Measurements from ENCODE around the gene PRDM5. TPM values are rescaled to one million over a fixed set of nuclear protein-coding genes. Genes with fewer than 3 reads are reported as not detected.

PRDM5 gene
- total RNA-seq, 3 donors from 2014 or later (not counting 1 experiment from before 2014, with no cell fraction given), result not detected

DNA sequence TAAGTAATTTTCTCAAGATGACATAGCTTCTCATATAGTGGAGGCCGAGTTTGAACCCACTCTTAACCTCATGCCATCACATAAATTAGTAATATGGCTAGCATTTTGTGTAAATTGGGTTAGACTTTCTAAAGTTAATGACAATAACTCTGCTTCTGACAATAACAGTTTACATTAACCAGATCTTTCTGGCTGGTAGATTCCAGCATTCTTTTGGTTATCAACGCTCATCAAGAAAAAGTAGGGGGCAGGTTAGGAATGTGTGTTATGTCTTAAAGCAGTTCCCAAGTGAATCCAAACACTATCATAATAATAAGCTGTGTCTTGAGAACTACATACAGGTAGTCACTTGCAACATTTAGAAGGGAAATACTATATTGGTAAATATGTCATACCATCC is 162.5 kb downstream of the PRDM5 start:
- no peaks in the 10 kb centered on the region for H3K4me1 Mint-ChIP-seq
- Histone ChIP-seq H3K9me3 (ENCODE audit: control insufficient read depth, insufficient read depth, low read length) (no peaks in the 10 kb centered on the region), H3K27me3 (ENCODE audit: control insufficient read depth, insufficient read depth, low read length) (no peaks in the 10 kb centered on the region), H3K4me1 (ENCODE audit: control insufficient read depth, insufficient read depth, low read length) (no peaks in the 10 kb centered on the region), H3K36me3 (ENCODE audit: control insufficient read depth, insufficient read depth, low read length) (no peaks in the 10 kb centered on the region), H3K4me3 (ENCODE audit: low read length) (no peak overlapping the region), H3K27ac (ENCODE audit: low read length) (no peak overlapping the region)
- H3K36me3 Mint-ChIP-seq, result no peaks in the 10 kb centered on the region
- no peaks in the 10 kb centered on the region for H3K27me3 Mint-ChIP-seq (ENCODE audit: low read depth in 2 of 2)
- peaks cover 2 to 3% of the 10 kb centered on the region in 2 donors for H3K9me3 Mint-ChIP-seq
- WGBS (ENCODE audit: insufficient coverage), result no CpG with 5 or more reads among the region's 2 CpGs
- TF ChIP-seq, protein P1, sequence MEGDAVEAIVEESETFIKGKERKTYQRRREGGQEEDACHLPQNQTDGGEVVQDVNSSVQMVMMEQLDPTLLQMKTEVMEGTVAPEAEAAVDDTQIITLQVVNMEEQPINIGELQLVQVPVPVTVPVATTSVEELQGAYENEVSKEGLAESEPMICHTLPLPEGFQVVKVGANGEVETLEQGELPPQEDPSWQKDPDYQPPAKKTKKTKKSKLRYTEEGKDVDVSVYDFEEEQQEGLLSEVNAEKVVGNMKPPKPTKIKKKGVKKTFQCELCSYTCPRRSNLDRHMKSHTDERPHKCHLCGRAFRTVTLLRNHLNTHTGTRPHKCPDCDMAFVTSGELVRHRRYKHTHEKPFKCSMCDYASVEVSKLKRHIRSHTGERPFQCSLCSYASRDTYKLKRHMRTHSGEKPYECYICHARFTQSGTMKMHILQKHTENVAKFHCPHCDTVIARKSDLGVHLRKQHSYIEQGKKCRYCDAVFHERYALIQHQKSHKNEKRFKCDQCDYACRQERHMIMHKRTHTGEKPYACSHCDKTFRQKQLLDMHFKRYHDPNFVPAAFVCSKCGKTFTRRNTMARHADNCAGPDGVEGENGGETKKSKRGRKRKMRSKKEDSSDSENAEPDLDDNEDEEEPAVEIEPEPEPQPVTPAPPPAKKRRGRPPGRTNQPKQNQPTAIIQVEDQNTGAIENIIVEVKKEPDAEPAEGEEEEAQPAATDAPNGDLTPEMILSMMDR (IDR thresholded peaks at IDR 0.05), result no peak
- H3K27ac Mint-ChIP-seq, result no peak overlapping the region
- H3K4me3 Mint-ChIP-seq, result no peak overlapping the region
- DNase-seq (no peak), ATAC-seq (no peak)
- intact Hi-C loops (cut with micrococcal nuclease), result no loop called here

DNA sequence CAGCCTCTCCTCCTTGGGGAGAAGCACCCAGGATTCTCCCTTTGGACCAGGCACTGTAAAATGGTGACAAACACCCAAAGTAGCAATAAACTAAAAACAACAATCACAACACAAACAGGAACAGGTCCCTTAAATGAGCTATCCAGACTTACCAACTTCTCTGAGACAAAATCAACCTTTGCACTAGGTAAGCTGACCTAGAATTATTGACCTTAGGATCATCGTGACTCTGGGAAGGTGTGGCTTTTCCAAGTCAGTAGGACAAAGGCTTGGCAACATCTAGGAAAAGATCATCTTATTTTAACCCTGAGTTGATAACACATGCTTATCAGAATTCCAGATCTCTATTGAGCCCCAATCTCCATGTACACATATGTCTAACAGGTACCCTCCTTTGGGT is 166.7 kb downstream of the PRDM5 start:
- 96% methylated on average over 1 of the region's 1 CpG for WGBS (ENCODE audit: insufficient coverage)
- Histone ChIP-seq H3K27me3 (ENCODE audit: control insufficient read depth, insufficient read depth, low read length) (no peaks in the 10 kb centered on the region), H3K4me1 (ENCODE audit: control insufficient read depth, insufficient read depth, low read length) (no peaks in the 10 kb centered on the region), H3K27ac (ENCODE audit: low read length) (no peak overlapping the region), H3K9me3 (ENCODE audit: control insufficient read depth, insufficient read depth, low read length) (no peaks in the 10 kb centered on the region), H3K36me3 (ENCODE audit: control insufficient read depth, insufficient read depth, low read length) (no peaks in the 10 kb centered on the region), H3K4me3 (ENCODE audit: low read length) (no peak overlapping the region)
- Mint-ChIP-seq H3K4me3 (no peak overlapping the region), H3K36me3 (no peaks in the 10 kb centered on the region), H3K4me1 (no peaks in the 10 kb centered on the region), H3K27me3 (ENCODE audit: low read depth in 2 of 2) (no peaks in the 10 kb centered on the region), H3K27ac (no peak overlapping the region), H3K9me3 (peaks cover 2 to 3% of the 10 kb centered on the region in 2 donors)
- ATAC-seq, result no peak
- DNase-seq, result no peak
- intact Hi-C loops (cut with micrococcal nuclease), result no loop called here
- TF ChIP-seq, protein P1 (IDR thresholded peaks at IDR 0.05), result no peak

DNA sequence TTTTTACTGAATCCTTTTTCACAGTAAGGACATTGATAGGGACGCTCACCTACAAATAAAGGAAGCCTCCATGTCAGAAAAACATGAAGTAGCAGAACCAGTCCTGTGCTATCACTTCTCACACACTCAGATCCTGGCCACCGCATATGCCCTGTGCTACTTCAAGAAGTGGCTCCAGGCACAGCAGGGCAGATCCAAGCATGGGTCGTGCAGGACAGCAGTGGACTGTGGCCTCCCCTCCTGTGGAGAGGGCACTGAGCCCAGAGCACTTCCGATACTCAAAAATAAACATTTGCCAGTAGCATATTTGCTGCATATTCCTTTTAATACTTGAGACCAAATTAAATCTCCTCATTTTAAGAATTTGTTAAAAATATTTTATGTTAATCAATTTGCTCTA is 167.9 kb downstream of the PRDM5 start:
- H3K27ac Mint-ChIP-seq, result no peak overlapping the region
- no peak overlapping the region for H3K4me3 ChIP-seq (ENCODE audit: low read length)
- H3K27me3 Mint-ChIP-seq (ENCODE audit: low read depth in 2 of 2), result no peaks in the 10 kb centered on the region
- peaks cover 3 to 5% of the 10 kb centered on the region in 2 donors for H3K9me3 Mint-ChIP-seq
- no peak for ATAC-seq
- no peaks in the 10 kb centered on the region for H3K36me3 Mint-ChIP-seq
- whole genome bisulfite sequencing (ENCODE audit: insufficient coverage), result 91% methylated on average over 4 of the region's 4 CpGs
- peaks cover 5% of the 10 kb centered on the region for H3K9me3 ChIP-seq (ENCODE audit: control insufficient read depth, insufficient read depth, low read length)
- H3K36me3 ChIP-seq (ENCODE audit: control insufficient read depth, insufficient read depth, low read length), result no peaks in the 10 kb centered on the region
- no peak overlapping the region for H3K4me3 Mint-ChIP-seq
- no peaks in the 10 kb centered on the region for H3K4me1 Mint-ChIP-seq
- TF ChIP-seq, protein P1 (IDR thresholded peaks at IDR 0.05), result no peak
- H3K27ac ChIP-seq (ENCODE audit: low read length), result no peak overlapping the region
- no peaks in the 10 kb centered on the region for H3K27me3 ChIP-seq (ENCODE audit: control insufficient read depth, insufficient read depth, low read length)
- no peak for DNase-seq
- intact Hi-C loops (cut with micrococcal nuclease), result no loop called here
- H3K4me1 ChIP-seq (ENCODE audit: control insufficient read depth, insufficient read depth, low read length), result peaks cover under 1% of the 10 kb centered on the region

DNA sequence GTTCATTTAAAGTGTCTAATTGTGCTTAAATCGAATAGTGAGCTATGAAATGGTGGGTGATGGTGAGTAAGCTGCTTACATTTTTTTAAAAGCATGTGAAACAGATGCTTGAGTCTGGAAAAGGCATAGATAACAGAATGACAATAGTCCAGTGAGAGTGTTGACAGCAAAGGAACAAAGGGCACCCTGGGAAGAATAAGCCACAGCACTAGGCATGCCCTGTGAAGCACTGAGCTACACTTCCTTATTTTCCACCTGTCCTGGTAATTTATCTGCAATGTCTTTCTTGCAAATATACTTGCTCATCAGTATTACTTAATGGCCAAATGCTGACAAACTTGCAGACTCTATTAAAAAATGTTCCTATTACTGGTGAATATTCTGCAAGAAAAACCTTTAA is 168.7 kb downstream of the PRDM5 start:
- DNase-seq, result no peak
- WGBS (ENCODE audit: insufficient coverage), result 64% methylated on average over 1 of the region's 1 CpG
- TF ChIP-seq, protein P1 (IDR thresholded peaks at IDR 0.05), result no peak
- Histone ChIP-seq H3K36me3 (ENCODE audit: control insufficient read depth, insufficient read depth, low read length) (no peaks in the 10 kb centered on the region), H3K27ac (ENCODE audit: low read length) (no peak overlapping the region), H3K9me3 (ENCODE audit: control insufficient read depth, insufficient read depth, low read length) (peaks cover 5% of the 10 kb centered on the region), H3K27me3 (ENCODE audit: control insufficient read depth, insufficient read depth, low read length) (no peaks in the 10 kb centered on the region), H3K4me3 (ENCODE audit: low read length) (no peak overlapping the region), H3K4me1 (ENCODE audit: control insufficient read depth, insufficient read depth, low read length) (peaks cover 6% of the 10 kb centered on the region)
- H3K9me3 Mint-ChIP-seq, result peaks cover 3 to 6% of the 10 kb centered on the region in 2 donors
- no peaks in the 10 kb centered on the region for H3K27me3 Mint-ChIP-seq (ENCODE audit: low read depth in 2 of 2)
- no peaks in the 10 kb centered on the region for H3K4me1 Mint-ChIP-seq
- H3K4me3 Mint-ChIP-seq, result no peak overlapping the region
- no peak overlapping the region for H3K27ac Mint-ChIP-seq
- intact Hi-C loops (cut with micrococcal nuclease), result no loop called here
- ATAC-seq, result no peak
- H3K36me3 Mint-ChIP-seq, result no peaks in the 10 kb centered on the region

Data from natural killer cell (primary cell).